Stomach (tissue), 4 donors: ENCODE results near the gene PRUNE2.

Experiments used
- CTCF ChIP-seq, 7 experiments: fragments of 450-650 bp in 4 of 7; fragments of 200-600 bp in 3 of 7; sonication (generic) in 3 of 7; IDR thresholded peaks; one replicate each; pipeline ENCODE4 v1.5.1; 2016 to 2019; ENCODE audit warnings: antibody characterized with exemption in 7 of 7, control low read depth in 2 of 7, mild to moderate bottlenecking in 1 of 7
- POLR2A ChIP-seq, 4 donors: fragments of 450-650 bp; IDR thresholded peaks; one replicate each; pipeline ENCODE4 v1.6.1; 2016; ENCODE audit warnings: antibody characterized with exemption in 4 of 4, control low read depth in 2 of 4, mild to moderate bottlenecking in 1 of 4, moderate library complexity in 1 of 4

DNA sequence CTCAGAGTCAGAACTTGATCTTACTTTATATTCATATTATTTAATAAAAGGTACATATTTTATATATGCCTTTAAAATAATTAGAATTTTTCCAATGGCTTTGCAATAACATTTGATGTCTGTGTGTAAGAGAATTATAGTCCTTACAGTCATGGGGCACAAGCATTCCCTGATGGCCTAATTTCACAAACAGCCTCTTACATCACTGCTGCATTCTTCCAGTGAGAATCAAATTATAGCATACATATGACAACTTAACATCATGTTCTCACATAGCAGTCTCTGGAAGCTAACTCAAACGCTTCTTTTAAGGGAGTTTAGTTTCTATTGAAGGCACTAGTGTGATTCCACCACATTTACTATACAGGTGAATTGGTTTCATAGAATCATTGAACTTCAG, 15.3 kb upstream of the PRUNE2 start:
- TF ChIP-seq CTCF (IDR thresholded peaks at IDR 0.05) (no peak), POLR2A (IDR thresholded peaks at IDR 0.05) (no peak)
